B cell (primary cell): Measurements from ENCODE around the gene JUND. TPM values are rescaled to one million over a fixed set of nuclear protein-coding genes. Genes with fewer than 3 reads are reported as not detected.

Experiments used
- ATAC-seq: fragments of 200-7000 bp; cut with Tn5 transposase; one replicate; pipeline ENCODE4 v1.10.0; 2021; ENCODE audit warnings: low read depth, mild to moderate bottlenecking, moderate number of reproducible peaks, moderate library complexity
- CTCF ChIA-PET: fragments of 350-600 bp; sonication (Branson Sonifier 250); formaldehyde crosslinking; loops from one replicate; lab custom pipeline; 2021; ENCODE audit warnings: antibody characterized with exemption, inconsistent platforms; lab: Charles Lee
- POLR2A ChIA-PET: fragments of 350-600 bp; sonication (Branson Sonifier 250); formaldehyde crosslinking; loops from one replicate; lab custom pipeline; 2021; ENCODE audit warnings: antibody characterized with exemption; lab: Charles Lee
- DNase-seq: peaks from one replicate; pipeline ENCODE4 v3.0.0; 2013
- H2AFZ ChIP-seq: 2 replicates; pipeline ENCODE4 v1.6.1; 2012; ENCODE audit warnings: mild to moderate bottlenecking, low read depth, low read length; ENCODE audit not compliant: insufficient read depth, poor library complexity, severe bottlenecking
- H3K27ac ChIP-seq, 2 donors: 1 replicate in 1 of 2; 2 replicates in 1 of 2; pipeline ENCODE4 v1.5.1; 2012 to 2013; ENCODE audit warnings: low read length in 2 of 2, mild to moderate bottlenecking in 2 of 2, moderate library complexity in 1 of 2
- H3K27me3 ChIP-seq, 4 experiments: fragments of 200-600 bp in 1 of 4; sonication (generic) in 1 of 4; replicated peaks in 1 of 4; 1 replicate in 2 of 4; 2 replicates in 2 of 4; pipeline versions ENCODE4 v1.6.1 to v1.7.0; 2013 to 2016; ENCODE audit warnings: low read length in 3 of 4, mild to moderate bottlenecking in 2 of 4, mixed read lengths in 1 of 4, moderate library complexity in 1 of 4; ENCODE audit not compliant: insufficient read depth in 4 of 4, control insufficient read depth in 3 of 4; ENCODE audit errors: control extremely low read depth in 1 of 4
- H3K36me3 ChIP-seq, 2 experiments: replicated peaks in 1 of 2; 1 replicate in 1 of 2; 2 replicates in 1 of 2; pipeline versions ENCODE4 v1.6.1 to v1.7.1; 2013; ENCODE audit warnings: low read length in 1 of 2; ENCODE audit not compliant: insufficient read depth in 2 of 2, control insufficient read depth in 1 of 2; ENCODE audit errors: control extremely low read depth in 1 of 2, extremely low read depth in 1 of 2
- H3K4me1 ChIP-seq, 2 donors: fragments of 200-600 bp in 1 of 2; sonication (generic) in 1 of 2; 1 replicate in 1 of 2; 2 replicates in 1 of 2; pipeline versions ENCODE4 v1.5.1 to v1.6.1; 2013 to 2017; ENCODE audit warnings: low read length in 2 of 2; ENCODE audit not compliant: control insufficient read depth in 2 of 2, insufficient read depth in 2 of 2
- H3K4me2 ChIP-seq: replicated peaks from 2 replicates; pipeline ENCODE3; 2012; ENCODE audit warnings: mild to moderate bottlenecking, low read depth, low read length; ENCODE audit not compliant: poor library complexity, severe bottlenecking
- H3K4me3 ChIP-seq, 5 experiments: fragments of 200-600 bp in 1 of 5; sonication (generic) in 1 of 5; 1 replicate in 3 of 5; 2 replicates in 2 of 5; pipeline versions ENCODE4 v1.5.1 to v1.7.0; 2011 to 2016; ENCODE audit warnings: low read length in 4 of 5, mild to moderate bottlenecking in 4 of 5, low read depth in 2 of 5, control low read depth in 1 of 5, moderate library complexity in 1 of 5; ENCODE audit not compliant: insufficient read depth in 1 of 5; ENCODE audit errors: control extremely low read depth in 1 of 5, extremely low read depth in 1 of 5
- H3K79me2 ChIP-seq: fragments of 200-600 bp; sonication (generic); one replicate; pipeline ENCODE4 v1.6.0; 2016; ENCODE audit warnings: low read length; ENCODE audit not compliant: control insufficient read depth, insufficient read depth
- H3K9ac ChIP-seq: fragments of 200-600 bp; sonication (generic); 2 replicates; pipeline ENCODE4 v1.6.1; 2017; ENCODE audit warnings: mild to moderate bottlenecking, low read length, moderate library complexity
- H3K9me3 ChIP-seq, 3 donors: one replicate each; pipeline versions ENCODE4 v1.6.1 to v1.7.1; 2013; ENCODE audit warnings: low read length in 2 of 3; ENCODE audit not compliant: control insufficient read depth in 2 of 3, insufficient read depth in 1 of 3; ENCODE audit errors: control extremely low read depth in 1 of 3
- H4K20me1 ChIP-seq: 2 replicates; pipeline ENCODE4 v1.6.0; 2012; ENCODE audit warnings: mild to moderate bottlenecking, low read length; ENCODE audit not compliant: insufficient read depth, control insufficient read depth, poor library complexity, severe bottlenecking
- H3K27ac Mint-ChIP-seq: one replicate; pipeline ENCODE4 v1.8.0; 2021; ENCODE audit warnings: mixed read lengths
- H3K27me3 Mint-ChIP-seq: one replicate; pipeline ENCODE4 v1.8.0; 2021; ENCODE audit warnings: mixed read lengths
- H3K4me1 Mint-ChIP-seq: one replicate; pipeline ENCODE4 v1.8.0; 2021; ENCODE audit warnings: mixed read lengths
- H3K4me3 Mint-ChIP-seq: one replicate; pipeline ENCODE4 v1.8.0; 2021; ENCODE audit warnings: mixed read lengths
- H3K9me3 Mint-ChIP-seq: one replicate; pipeline ENCODE4 v1.8.0; 2022; ENCODE audit warnings: mixed read lengths; ENCODE audit not compliant: insufficient read depth
- CTCF ChIP-seq: fragments of 200-600 bp; IDR thresholded peaks from one replicate; pipeline ENCODE4 v1.8.0; 2022; ENCODE audit warnings: antibody characterized with exemption, mild to moderate bottlenecking
- EZH2 ChIP-seq: IDR thresholded peaks from 2 replicates; pipeline ENCODE4 v1.6.1; 2012; ENCODE audit warnings: borderline replicate concordance, low read depth, mild to moderate bottlenecking, moderate library complexity, low read length; ENCODE audit not compliant: insufficient read depth, poor library complexity, severe bottlenecking
- WGBS: methylation state at CpG from one replicate; pipeline ENCODE4 v1.1.5; 2013; ENCODE audit warnings: missing lambda C conversion rate; ENCODE audit not compliant: insufficient coverage; 5-methylcytosine and 5-hydroxymethylcytosine counted together
- intact Hi-C: fragments of 100-400 bp; cut with micrococcal nuclease; formaldehyde crosslinking; loops from one replicate; pipeline ENCODE4 v1.10.0; 2022
- polyA plus RNA-seq: library from polyadenylated mRNA; depleted of rRNA; stranded (reverse); fragments of >200 nt; gene quantifications from 2 replicates; pipeline ENCODE4 v1.2.3, GENCODE V29; 2012
- total RNA-seq, 2 donors: library from RNA; stranded (reverse); fragments of 120-200 nt in 1 of 2; gene quantifications; 1 replicate in 1 of 2; 2 replicates in 1 of 2; pipeline versions ENCODE4 v1.2.3 to v1.2.4, GENCODE V29; 2013 to 2022

JUND gene
- total and polyA plus RNA-seq, 2 donors (not counting 1 experiment from before 2014, with no cell fraction given) = 628 to 5,593 TPM

- peaks cover 7% of the 10 kb centered on the region for H4K20me1 ChIP-seq
- ATAC-seq (no peak), DNase-seq (peak; percentile 53)
- H3K79me2 ChIP-seq = peaks cover 51% of the 10 kb centered on the region
- ChIA-PET POLR2A (interaction anchor here (0.7 to 3.9 kb wide), 10 partner anchors 15 to 141 kb away, joined by 3 to 128 read pairs (median 9); partner anchors contain the start of genes JUND and RAB3A), CTCF (interaction anchor here (0.6 to 9.8 kb wide), 22 partner anchors 9 to 148 kb away, joined by 3 to 242 read pairs (median 4); partner anchors contain the start of genes JUND and SSBP4)
- H3K4me3 Mint-ChIP-seq = peak overlapping the region; percentile 87
- peak overlapping the region; percentile 81 to 97 (median 91) for H3K4me3 ChIP-seq
- peaks cover 32 to 50% of the 10 kb centered on the region in 2 donors for H3K4me1 ChIP-seq
- WGBS = 4% methylated on average over 3 of the region's 7 CpGs
- H3K27me3 ChIP-seq = no peaks in the 10 kb centered on the region
- peak overlapping the region; percentile 80 for H2AFZ ChIP-seq
- H3K9ac ChIP-seq = peak overlapping the region; percentile 87
- H3K9me3 Mint-ChIP-seq = no peaks in the 10 kb centered on the region
- H3K9me3 ChIP-seq = peaks cover 0 to 6% (median 0%) of the 10 kb centered on the region in 3 donors
- no peaks in the 10 kb centered on the region for H3K36me3 ChIP-seq
- H3K4me1 Mint-ChIP-seq = peaks cover 52% of the 10 kb centered on the region
- peak overlapping the region; percentile 94 for H3K27ac Mint-ChIP-seq
- TF ChIP-seq EZH2 (no peak), CTCF (no peak)
- H3K27me3 Mint-ChIP-seq = no peaks in the 10 kb centered on the region
- peak overlapping the region; percentile 85 for H3K4me2 ChIP-seq
- H3K27ac ChIP-seq = peak overlapping the region; percentile 84 to 87
- intact Hi-C loops = loop anchor here (2.0 kb wide), 1 partner anchor 18 kb away; the partner anchor contains the start of gene PGPEP1
These were observed 40.9 kb upstream of the JUND start for GRCh38 chr19:18322318-18322758.

- peaks cover 32 to 52% of the 10 kb centered on the region in 2 donors for H3K4me1 ChIP-seq
- peak overlapping the region; percentile 85 for H3K4me2 ChIP-seq
- H3K9me3 Mint-ChIP-seq = no peaks in the 10 kb centered on the region
- peaks cover 51% of the 10 kb centered on the region for H3K79me2 ChIP-seq
- TF ChIP-seq CTCF = no peak
- no peak for TF ChIP-seq EZH2
- H3K9ac ChIP-seq = peak overlapping the region; percentile 87
- H3K27me3 ChIP-seq = no peaks in the 10 kb centered on the region
- no peaks in the 10 kb centered on the region for H3K36me3 ChIP-seq
- WGBS = 18% methylated on average over 7 of the region's 9 CpGs
- H3K9me3 ChIP-seq = peaks cover 0 to 6% (median 0%) of the 10 kb centered on the region in 3 donors
- ChIA-PET POLR2A (interaction anchor here (1.4 to 3.9 kb wide), 7 partner anchors 14 to 117 kb away, joined by 3 to 128 read pairs (median 20); partner anchors contain the start of genes JUND and RAB3A), CTCF (interaction anchor here (0.6 to 9.8 kb wide), 14 partner anchors 8 to 147 kb away, joined by 3 to 242 read pairs (median 4); partner anchors contain the start of gene JUND)
- no peak for ATAC-seq
- H3K4me3 Mint-ChIP-seq = peak overlapping the region; percentile 87
- intact Hi-C loops = loop anchor here (2.0 kb wide), 1 partner anchor 19 kb away; the partner anchor contains the start of gene PGPEP1
- peaks cover 52% of the 10 kb centered on the region for H3K4me1 Mint-ChIP-seq
- H2AFZ ChIP-seq = no peak overlapping the region
- peak overlapping the region in 1 of 5 experiments; percentile 87 for H3K4me3 ChIP-seq
- peaks cover 7% of the 10 kb centered on the region for H4K20me1 ChIP-seq
- peak overlapping the region; percentile 94 for H3K27ac Mint-ChIP-seq
- no peaks in the 10 kb centered on the region for H3K27me3 Mint-ChIP-seq
- H3K27ac ChIP-seq = peak overlapping the region in 1 of 2 donors; percentile 87
- no peak for DNase-seq
These were observed 40.3 kb upstream of the JUND start for GRCh38 chr19:18321734-18322102.
